T-helper 9 cell (primary cell): ENCODE results near the gene KCNC1.

Source experiments
- DNase-seq: peaks from one replicate; pipeline ENCODE4 v3.0.0-alpha.2; 2020

The KCNC1 gene

DNA sequence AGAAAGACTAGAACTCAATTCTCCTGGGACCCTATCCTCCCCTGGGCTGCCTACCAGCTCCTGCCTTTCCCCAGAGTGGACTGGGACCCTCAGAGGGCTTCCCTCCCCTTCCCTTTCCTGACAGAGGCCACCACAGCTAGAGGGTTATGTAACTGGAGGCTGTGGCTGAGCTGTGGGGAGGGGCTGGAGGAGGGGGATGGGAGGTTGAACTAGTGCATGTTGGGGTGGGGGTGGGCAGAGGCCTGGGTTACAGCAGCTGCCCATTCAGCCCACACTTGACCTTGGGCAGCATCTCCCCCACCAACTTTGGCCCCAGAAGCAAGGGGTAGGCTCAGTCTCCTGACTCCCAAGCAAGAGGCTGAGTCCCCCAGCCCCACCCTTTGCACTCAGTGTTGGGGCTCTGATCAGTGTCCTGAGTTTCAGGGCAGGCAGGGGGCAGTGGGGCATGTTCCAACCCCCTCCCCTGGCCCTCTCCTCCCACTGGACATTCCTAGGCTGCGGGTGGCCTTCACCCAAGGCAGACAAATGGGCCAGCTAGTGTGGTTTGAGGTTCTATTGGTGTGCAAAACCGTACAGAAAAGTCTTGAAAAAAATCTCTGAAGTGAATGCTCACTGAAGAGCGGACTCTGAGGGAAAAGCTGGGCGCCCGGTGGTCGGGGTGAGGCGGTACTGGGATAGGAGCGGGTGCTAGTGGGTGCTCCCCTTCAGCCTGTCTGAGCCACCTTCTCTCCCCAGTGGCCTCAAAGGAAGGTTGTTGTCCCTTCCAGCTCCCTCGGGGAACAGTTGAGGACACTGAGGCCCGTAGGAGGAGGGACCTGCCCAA lies 3.8 kb downstream of the KCNC1 start:
- no peak for DNase-seq

DNA sequence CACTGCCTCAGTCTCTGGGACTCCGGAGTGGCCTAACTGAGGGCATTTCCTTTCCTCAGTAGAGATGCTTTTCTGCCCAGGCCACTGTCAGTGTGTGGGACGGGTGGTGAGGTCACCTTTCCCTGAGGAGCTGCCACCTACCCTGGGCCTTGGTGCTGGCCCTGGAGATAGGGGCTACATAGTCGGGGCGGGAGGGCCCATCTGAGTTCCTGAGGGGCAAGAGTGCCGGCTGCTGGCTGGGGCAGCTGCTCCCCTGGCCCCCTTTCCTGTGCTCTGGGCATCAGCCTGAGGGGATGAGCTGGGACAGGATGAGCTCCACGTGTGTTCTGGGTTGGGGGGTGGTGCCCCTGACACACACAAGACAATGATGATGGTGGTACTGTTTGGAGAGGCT lies 5.4 kb downstream of the KCNC1 start:
- no peak for DNase-seq

DNA sequence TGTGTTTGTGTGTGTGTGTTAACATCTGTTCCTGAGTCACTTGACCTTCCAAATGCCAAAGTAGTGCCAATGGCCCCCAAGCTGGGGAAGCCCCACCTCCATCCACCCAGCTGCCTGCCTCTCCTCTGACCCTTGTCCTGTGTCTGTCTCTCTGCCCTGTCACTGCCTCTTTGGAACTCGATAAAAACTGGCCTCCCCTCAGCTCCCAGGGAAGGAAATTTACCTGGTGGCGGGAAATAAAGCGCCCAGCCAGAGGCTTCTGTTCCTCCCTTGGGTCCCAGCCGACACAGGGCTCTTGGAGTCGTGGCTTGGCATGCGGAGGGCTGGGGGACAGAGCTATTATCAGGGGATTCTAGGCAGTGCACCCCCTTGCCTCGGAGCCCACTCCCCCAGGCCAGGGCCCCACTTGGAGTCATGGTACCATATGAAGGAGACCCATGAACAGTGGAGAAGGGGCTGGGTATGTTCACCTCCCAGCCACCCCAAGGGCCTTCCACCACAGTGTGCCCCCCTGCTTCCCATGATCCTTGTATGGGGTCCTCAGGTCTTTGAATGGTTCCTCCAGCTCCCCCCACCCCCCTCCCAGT lies 6.2 kb downstream of the KCNC1 start:
- DNase-seq: no peak

DNA sequence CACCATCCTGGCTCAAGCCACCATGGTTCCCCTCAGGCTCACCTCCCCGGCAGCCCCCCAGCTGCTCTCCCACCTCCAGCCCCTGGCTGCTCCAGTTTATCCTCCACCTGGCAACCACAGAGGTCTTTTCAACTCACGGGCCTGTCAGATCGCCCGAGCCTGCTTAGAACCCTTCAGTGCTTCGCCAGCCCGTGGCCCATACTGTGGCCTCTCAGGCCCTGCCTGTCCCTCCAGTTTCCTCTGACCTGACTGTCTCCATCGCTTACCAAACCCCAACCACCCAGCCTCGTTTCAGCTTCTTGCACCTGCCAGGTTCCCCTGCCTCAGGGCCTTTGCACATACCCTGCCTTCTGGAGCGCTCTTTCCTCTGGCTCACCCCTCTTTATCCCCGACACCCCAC lies 6.9 kb downstream of the KCNC1 start:
- DNase-seq: no peak

DNA sequence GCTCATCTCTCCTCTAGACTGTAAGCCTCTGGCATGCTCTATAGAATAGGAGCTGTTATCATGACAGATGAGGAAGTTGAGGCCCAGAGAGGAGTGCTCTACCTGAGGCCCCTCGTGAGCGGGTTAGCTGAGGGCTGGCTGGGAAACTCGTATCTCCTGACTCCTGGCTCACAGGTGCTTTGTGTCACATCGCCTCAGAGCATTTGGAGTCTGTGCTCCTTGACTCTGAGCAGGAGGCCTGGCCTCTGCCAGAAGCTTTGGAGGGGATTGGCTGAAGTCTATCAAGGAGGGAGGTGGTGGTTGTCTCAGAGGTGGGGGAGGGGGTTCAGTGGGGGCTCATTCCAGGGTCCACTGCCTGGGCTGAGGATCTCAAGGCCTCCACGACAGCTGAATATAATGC lies 7.4 kb downstream of the KCNC1 start:
- no peak for DNase-seq

DNA sequence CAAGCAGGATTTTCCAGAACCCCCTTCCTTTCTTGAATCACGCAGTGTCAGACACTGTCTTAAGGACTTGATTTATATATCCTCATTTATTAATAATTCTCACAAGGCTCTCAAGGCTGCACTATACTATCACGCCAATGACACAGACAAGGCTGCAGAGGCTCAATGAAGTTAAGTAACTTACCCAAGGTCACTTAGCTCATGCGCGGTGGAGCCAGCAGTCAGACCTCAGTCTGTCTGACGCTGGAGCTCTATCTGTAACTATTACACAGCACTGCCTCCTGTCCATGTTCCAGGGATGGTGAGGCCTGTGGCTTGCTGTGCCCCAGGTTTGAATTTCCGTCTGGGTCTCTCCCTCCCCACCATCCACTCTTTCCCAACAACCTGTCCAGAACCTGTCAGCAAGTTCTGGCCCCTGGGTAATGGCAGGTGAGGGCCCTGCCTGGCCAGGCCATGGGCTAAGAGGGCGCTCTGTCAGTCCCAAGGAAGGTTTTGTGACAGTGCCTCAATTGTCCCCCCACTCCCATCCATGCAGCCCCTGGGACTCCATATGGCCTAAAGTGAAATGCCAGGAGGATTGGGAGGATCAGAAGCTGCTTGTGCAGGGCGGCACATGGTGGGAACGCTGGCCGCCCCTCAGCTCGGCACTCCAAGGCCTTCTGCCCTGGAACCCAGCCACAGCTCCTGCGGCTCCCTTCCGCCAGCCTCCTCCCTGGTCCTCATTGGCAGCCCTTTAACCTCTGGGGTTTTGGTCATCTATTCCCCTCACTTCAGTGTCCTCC lies 8.6 kb downstream of the KCNC1 start:
- no peak for DNase-seq

DNA sequence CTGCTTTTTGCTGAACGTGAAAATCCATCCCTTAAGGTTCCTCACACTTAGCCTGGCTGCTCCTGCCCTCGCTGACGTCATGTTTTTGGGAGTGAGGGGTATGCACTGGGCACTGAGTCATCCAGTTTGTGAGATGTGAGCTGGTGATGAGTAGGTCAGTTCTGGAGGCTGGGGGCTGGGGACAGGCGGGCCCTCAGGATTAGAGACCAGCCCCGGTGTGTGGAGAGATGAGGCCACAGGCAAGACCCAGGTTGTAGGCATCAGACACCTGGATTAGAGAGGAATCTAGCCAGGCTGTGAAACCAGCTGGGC lies 9.2 kb downstream of the KCNC1 start:
- DNase-seq: no peak

DNA sequence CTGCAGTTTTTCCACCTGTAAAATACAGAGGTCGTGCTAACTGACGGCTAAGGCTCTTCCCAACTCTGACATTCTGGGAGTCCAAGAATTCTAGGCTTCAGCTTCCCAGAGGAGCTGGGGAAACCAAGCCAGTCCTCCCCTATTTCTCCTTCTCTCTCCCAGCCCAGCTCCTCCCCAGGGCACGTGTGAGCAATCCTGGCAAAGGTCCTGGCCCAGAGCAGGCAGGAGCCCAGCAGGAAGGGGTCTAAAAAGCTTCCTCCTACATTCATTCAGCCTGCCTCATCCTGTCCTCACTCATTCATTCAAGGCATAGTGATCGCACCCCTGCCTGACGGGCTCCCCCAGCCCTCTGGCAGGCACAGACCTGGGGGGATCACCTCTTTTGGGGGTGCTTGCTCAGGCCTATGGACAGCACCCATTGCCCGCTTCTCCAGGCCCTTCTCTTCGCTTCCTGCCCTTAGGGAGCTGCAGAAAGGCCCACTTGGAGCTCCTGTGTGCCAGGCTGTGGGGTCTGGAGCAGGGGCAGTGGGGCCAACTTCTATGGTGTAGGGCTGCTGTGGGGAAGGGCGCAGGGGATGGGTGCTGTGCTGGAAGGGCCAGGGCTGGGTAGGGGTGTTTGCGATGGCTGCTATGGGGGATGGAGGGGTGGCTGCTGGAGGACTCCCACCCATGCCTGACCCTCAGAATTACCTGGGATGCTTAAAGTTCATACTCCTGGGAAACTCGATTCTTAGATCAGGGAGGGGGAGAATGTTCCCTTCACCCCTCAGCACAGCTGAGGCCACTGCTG lies 9.8 kb downstream of the KCNC1 start:
- no peak for DNase-seq

DNA sequence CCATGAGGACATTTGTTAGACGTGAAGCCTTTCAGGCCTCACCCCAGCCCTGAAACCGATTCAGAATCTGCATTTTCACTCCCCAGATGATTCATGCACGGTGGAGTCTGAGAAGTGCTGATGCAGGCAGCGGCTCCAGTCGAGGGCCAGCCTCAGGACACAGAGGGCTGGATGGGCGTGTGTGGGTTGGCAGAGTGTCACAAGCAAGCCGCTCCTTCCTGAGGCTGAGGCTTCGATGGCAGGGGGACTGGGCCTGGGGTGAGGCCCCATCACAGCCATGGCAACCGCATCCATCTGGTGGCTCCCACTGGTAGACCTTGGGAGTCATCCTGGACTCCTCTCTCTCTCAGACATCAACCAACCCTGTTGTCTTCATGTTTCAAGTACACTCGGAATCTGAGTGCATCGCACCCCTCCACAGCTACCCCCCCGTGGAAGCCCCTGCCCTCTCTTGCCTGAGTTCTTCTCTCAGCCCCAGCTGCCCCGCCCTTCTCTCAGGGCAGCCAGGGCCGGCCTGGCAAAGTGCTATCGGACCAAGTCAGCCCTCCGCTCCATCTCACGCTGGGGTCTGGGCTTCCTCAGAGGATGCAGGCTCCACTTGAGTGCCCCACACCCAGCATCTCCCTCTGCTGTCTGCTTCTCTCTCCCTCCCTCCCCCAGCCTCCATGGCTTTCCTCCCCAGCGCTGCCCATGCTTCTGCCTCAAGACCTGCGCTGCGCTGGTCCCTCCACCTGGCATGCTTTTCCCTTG lies 10.6 kb downstream of the KCNC1 start:
- DNase-seq: no peak

DNA sequence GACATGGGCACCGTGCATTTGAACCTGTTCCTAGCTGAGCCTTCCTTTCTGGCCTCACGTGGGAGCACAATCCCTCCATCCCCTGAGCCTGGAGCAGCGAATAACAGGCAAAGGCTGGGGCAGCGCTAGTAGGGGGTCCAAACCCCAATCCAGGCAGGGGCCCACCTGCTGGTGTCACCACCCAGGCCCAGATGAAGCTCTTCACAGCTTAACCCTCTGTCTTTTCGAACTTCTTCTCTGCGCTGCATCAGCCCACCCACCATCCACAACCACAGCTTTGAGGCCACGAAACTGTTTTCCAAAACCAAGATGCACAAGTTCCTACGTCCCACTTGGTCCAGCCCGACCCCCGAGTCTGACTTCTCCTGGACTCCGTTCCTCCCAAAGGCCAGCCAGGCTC lies 11.5 kb downstream of the KCNC1 start:
- DNase-seq: no peak

DNA sequence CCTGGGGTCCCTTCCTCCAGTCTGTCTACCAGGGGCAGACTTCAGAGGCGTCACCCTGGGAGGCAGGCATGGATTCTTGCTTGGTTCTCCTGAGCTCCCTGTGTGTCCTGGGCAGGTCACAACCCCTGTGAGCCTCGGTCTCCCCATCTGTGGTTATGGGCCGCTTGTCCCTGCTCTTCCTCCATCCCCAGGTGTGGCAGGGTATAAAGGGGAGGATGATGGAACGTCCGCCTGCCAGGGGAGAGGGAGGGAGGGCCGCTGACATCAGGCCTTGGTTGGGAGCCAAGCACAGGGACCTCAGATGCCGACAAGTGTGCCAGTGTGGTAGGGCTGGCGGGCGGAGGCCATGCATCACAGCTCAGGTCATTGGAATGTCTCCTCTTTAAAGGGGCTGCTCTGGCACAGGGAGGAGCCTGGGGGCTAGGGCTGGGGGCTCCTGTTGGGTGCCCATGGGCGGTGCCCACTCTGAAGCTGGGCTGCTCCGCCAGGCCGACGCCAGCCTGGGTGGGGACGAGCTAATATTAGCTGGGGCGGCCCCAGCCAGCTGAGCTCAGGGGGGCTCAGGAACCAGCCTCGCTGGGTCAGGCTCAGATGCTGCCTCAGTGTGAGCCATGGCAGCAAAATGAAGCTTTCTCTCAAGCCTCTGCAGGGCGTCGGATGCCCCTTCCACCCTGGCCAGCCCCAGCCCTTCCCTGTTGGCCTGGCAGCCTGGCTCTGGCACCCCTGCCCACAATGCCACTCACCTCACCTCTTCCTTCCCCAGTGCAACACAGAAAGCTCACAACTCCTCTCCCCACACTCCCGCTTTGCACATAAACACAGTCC lies 12.8 kb downstream of the KCNC1 start:
- DNase-seq: no peak

DNA sequence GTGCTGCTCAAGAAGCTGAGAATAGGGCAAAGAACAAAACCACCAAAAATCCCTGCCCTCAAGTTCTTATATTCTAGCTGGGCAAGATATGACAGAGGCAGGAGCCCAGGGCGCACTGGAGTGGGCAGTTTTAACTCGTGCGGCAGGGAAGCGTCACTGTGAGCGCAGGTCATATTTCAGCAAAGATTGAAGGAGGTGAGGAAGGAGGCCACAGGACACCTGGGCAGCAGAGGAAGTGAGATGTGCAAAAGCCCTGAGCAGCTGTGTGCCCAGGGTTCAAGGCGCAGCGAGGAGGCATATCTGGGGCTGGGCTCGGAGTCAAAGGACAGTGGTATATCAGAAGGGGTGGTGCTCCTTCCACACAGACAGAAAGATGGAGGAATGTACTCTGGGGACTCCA lies 13.5 kb downstream of the KCNC1 start:
- DNase-seq: no peak

DNA sequence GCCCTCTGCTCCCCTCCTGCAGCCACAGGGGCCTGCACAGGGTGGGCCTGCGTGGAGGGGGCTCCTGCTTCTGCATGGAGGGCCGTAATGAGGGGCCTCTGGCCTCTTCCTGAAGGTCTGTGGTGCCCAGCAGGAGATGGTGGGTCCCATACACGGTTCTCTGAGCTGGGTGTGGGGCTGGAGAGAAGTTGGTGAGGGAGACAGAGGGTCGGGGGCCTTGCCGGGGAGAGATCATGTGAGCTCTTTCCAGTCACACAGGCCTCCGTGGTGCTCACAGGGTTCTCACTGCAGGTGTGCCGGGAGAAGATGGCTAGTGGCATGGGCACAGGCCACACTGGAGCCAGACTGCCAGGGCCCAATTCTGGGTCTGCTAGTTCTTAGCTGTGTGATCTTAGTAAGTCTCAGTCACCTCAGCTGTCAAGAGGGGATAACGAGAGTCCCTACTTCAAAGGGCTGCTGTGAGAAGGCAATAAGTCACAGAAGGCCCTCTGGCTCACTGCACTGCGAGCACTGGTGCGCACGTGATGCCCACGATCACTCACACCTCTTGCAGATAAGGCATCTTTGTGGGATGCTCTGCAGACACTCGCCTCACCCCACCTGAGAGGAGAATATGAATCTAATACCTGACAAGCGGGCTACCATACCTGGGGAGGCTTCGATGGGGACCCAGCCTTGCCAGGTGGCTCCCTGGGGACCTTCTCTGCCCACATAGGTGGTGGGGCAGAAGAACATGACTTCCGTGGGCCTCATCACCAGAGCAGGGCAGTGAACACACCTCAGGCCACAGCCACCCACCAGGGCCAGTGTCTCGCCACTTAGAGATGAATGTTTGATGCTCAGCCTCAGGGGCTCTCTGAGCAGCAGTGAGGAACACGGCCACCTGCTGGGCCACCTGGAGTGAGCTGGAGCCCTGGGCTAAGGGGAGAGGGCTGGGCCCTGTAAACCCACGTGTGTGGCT lies 14.5 kb downstream of the KCNC1 start:
- no peak for DNase-seq

DNA sequence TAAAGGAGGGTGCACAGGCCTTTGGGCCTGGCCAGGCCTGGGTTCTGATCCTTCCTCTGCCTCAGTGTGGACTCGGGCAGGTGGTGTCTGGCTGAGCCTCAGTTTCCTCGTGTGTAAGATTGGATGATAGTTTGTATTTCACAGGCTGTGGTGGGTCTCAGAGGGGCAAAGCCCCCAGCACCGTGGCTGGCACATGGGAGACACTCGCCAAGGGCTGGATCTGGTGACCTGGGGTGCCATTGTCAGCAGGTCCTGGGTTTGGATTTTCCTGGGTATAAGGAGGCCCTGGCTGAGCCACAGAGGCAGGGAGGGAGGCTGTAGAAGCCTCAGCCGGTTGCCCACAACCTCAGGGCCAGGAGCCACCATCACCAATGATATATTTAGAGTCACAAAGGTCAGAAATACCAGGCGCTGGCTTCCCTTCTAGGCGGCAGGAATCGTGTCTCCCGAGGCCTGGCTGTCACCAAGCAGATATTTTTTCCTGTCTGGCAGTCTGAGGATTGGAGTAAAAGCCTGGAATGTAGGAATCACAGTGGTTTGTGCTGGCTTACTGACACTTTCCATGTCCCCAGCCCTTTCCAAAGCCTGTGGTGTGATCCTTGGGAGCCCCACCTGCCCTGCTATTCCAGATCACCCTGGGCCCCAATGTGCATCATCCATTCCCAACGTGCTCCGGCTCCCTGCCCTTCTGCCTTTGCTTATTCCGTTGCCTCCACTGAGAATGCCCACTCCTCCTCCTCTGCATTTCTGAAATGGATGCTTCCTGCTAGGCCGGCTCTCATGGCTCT lies 15.6 kb downstream of the KCNC1 start:
- DNase-seq: no peak

DNA sequence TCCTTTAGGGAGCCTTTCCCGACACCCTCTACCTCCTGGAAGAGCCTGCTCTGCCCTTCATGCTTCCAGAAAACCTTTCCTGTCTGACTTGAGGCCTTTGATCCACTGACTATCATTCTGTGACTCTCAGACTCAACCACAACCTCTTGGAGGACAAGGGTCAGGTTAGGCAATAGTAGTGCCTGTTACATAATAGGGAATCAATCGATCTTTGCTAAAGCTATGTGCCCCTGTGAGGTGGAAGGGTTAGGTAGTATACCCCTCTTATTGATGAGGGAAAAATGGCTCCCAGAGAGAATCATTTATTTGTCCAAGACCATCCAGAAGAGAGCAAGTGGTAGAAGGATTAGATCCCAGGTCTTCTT lies 16.2 kb downstream of the KCNC1 start:
- DNase-seq: no peak

DNA sequence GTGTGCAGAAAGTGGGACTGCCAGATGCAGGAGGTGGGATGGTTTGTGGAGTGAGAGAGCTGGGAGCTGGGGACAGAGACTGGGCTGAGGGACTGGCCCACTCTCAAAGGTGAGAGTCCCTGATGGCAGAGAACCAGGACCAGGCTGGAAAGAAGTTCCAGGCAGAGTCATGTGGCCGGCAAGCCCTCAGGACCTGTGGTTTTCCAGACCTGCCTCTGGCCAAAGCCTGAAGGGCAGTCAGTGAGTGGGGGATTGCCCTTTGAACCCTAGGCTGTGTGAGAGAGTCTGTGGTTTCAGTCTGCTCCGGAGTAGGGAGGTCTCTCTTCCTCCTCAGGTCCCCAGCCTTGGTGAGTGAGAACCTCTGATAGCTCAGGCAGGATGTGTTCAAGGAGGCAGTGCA lies 17.0 kb downstream of the KCNC1 start:
- DNase-seq: no peak

DNA sequence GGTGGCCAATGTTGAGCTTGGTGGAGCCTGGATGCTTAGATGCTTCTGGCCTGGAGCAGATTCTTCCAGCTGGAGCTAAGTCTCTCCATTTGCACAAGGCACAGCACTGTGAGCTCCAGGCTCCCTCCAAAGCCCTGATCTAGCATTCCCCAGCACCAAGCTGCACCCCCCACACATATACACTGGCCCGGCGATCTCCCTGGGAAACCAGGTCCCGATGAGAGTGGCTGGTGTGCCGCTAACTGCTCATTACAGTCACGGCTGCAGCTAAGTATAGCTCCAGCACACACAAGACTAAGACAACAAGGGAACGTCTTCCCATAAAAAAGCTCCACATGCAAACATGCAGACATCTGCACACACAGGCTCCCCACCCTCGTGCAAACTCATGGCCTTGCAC lies 17.6 kb downstream of the KCNC1 start:
- DNase-seq: no peak

DNA sequence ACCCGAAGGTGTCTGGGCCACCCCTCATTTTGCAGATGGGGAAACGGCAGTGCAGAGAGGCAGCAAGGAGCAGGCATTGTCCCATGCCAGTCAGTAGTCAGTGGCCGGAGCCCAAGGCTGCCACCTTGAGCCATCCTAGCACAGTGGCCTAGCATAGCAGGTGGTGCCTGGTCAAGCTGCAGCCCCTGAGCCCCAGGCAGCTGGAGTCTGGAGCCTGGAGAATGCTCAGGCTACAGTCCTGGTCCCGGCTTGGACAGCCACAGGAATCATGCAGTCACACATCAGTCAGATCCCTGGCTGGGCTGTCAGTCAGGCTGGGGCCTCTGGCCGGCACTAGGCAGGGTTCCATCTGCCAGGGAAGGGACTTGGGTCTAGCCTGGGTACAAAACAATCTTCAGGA lies 18.6 kb downstream of the KCNC1 start:
- DNase-seq: no peak

DNA sequence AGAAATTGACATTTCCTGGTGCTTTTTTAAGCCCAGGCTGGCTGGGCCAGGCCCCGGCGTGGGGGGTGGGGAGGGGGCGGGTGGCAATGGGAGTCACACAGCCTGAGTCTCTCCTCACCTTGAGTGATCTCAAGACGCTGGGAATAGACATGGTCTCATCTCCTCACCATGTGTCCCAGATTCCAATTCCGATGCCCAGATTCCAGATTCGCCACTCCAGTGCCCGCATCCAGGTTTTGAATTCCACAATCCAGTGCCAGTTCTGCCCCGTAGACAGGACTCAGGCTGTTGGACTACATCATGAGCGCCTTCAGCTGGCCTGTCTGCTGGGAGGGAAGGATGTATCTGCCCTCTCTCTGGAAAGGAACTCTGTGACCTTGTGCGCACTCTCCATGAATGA lies 19.1 kb downstream of the KCNC1 start:
- no peak for DNase-seq

DNA sequence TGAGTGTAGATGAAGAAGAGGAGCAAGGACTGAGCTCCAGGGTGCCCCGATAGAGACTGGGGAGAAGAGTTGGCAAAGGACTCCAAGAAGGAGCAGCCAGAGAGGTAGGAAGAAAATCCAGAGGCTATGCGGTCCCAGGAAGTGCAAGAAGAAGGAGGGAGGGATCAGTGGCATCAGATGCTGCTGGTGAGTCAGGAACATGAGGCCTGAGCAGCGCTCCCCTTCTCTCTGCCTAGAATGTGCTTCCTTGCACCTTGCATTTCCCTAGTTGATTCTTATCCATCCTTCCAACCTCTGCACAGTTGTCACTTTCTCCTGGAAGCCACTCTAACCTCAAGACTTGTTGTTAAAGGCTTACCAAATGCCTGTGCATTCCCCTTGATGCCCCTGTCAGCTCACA lies 21.3 kb downstream of the KCNC1 start:
- DNase-seq: no peak
